Hepatocyte (in vitro differentiated cells): ENCODE measurements around the gene KLKB1.

Experiments
- EZH2 ChIP-seq: fragments of 200-600 bp; sonication (generic); IDR thresholded peaks from 2 replicates; pipeline ENCODE4 v1.6.1; 2016; ENCODE audit warnings: antibody characterized with exemption, mild to moderate bottlenecking, borderline replicate concordance
- EZH2phosphoT487 ChIP-seq: fragments of 200-600 bp; sonication (generic); IDR thresholded peaks from one replicate; pipeline ENCODE4 v1.6.1; 2018; ENCODE audit warnings: antibody characterized with exemption, mild to moderate bottlenecking, low read depth, moderate library complexity; ENCODE audit not compliant: unreplicated experiment, severe bottlenecking
- TF ChIP-seq, protein P1 (sequence below): fragments of 200-600 bp; sonication (generic); IDR thresholded peaks from 2 replicates; pipeline ENCODE4 v1.5.1; 2016; ENCODE audit warnings: antibody characterized with exemption, mild to moderate bottlenecking; ENCODE audit not compliant: poor library complexity

DNA sequence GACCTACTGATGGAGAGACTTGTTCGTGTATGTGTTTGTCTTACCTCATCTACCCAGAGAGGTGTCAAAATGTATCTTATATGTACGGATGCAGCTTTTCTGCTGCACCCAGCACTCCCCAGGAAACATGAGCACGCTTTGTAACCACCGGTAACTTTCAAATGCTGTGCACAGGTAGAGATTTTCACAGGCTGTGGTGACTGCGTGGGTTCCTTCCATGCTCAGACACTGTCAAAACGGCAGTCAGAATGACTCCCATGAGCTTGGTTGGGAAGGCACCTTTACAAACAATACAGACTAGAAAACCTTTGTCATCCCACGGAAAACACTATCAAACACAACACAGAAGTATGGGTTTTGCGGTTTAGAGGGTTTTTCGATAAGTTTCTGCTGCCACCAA, 66.9 kb downstream of the KLKB1 start:
- TF ChIP-seq, protein P1, sequence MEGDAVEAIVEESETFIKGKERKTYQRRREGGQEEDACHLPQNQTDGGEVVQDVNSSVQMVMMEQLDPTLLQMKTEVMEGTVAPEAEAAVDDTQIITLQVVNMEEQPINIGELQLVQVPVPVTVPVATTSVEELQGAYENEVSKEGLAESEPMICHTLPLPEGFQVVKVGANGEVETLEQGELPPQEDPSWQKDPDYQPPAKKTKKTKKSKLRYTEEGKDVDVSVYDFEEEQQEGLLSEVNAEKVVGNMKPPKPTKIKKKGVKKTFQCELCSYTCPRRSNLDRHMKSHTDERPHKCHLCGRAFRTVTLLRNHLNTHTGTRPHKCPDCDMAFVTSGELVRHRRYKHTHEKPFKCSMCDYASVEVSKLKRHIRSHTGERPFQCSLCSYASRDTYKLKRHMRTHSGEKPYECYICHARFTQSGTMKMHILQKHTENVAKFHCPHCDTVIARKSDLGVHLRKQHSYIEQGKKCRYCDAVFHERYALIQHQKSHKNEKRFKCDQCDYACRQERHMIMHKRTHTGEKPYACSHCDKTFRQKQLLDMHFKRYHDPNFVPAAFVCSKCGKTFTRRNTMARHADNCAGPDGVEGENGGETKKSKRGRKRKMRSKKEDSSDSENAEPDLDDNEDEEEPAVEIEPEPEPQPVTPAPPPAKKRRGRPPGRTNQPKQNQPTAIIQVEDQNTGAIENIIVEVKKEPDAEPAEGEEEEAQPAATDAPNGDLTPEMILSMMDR = no peak
- no peak for TF ChIP-seq EZH2
- TF ChIP-seq EZH2phosphoT487 = no peak
